Glutamatergic neuron (in vitro differentiated cells): ENCODE results near the gene SPATA31A5. TPM values are rescaled to one million over a fixed set of nuclear protein-coding genes. Genes with fewer than 3 reads are reported as not detected.
"Not testable (repeated sequence)": the region's sequence is repeated elsewhere in the genome, so short reads cannot be mapped to it uniquely, and the experiment has no call there.

Source experiments
- DNase-seq: peaks from one replicate; pipeline ENCODE4 v3.0.0; 2022
- H3K27ac Mint-ChIP-seq: one replicate; pipeline ENCODE4 v1.8.0; 2020; ENCODE audit warnings: mild to moderate bottlenecking, mixed read lengths, inconsistent platforms; ENCODE audit not compliant: unreplicated experiment
- H3K27me3 Mint-ChIP-seq: one replicate; pipeline ENCODE4 v1.8.0; 2020; ENCODE audit warnings: mild to moderate bottlenecking, moderate library complexity, mixed read lengths, inconsistent platforms; ENCODE audit not compliant: unreplicated experiment
- H3K36me3 Mint-ChIP-seq: one replicate; pipeline ENCODE4 v1.8.0; 2020; ENCODE audit warnings: mild to moderate bottlenecking, mixed read lengths, inconsistent platforms; ENCODE audit not compliant: unreplicated experiment
- H3K4me1 Mint-ChIP-seq: one replicate; pipeline ENCODE4 v1.8.0; 2020; ENCODE audit warnings: mild to moderate bottlenecking, low read depth, mixed read lengths, inconsistent platforms; ENCODE audit not compliant: unreplicated experiment
- H3K4me3 Mint-ChIP-seq: one replicate; pipeline ENCODE4 v1.8.0; 2020; ENCODE audit warnings: mild to moderate bottlenecking, mixed read lengths, inconsistent platforms; ENCODE audit not compliant: unreplicated experiment
- H3K9me3 Mint-ChIP-seq: one replicate; pipeline ENCODE4 v1.8.0; 2020; ENCODE audit warnings: mild to moderate bottlenecking, moderate library complexity, mixed read lengths, inconsistent platforms; ENCODE audit not compliant: unreplicated experiment
- long read RNA-seq: library from polyadenylated mRNA; unstranded; transcript quantifications from one replicate; pipeline ENCODE4 v2.0.0, GENCODE V29; 2020; ENCODE audit not compliant: unreplicated experiment
- total RNA-seq: library from RNA; stranded (reverse); fragmentation: NEBNext Ultra II Directional; extraction: Animal tissue kit (Norgen Biotek cat#: 25700); gene quantifications from one replicate; pipeline ENCODE4 v1.2.1, GENCODE V29; 2021; ENCODE audit not compliant: unreplicated experiment

Gene SPATA31A5
- total RNA-seq: 0.10 TPM
- long read RNA-seq: 0 reads

DNA sequence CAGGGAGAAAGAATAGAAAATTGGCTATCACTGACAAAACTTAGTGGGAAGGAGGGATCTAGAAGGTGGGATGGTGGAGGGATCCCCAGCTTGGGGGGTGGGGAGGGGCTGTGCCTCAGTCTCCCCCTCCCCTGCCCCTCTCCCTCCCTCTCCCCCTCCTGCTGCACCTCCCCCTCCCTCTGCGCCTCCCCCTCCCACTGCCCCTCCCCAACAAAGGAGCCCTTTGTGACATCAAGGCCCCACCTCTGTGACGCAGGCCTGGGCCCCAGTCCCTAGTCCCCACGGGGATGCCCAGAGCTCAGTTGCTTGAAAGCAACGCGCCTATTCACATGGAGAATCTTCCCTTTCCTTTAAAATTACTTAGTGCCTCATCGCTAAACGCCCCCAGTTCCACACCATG is at the start of gene SPATA31A5:
SPATA31A5 (plus strand) TSS at position 301 of the 400 bp plus-strand sequence; CDS start at position 330, 29 bp downstream.
- not testable (repeated sequence) for H3K4me3 Mint-ChIP-seq, H3K4me1 Mint-ChIP-seq, H3K9me3 Mint-ChIP-seq, H3K36me3 Mint-ChIP-seq, DNase-seq, H3K27ac Mint-ChIP-seq, H3K27me3 Mint-ChIP-seq

DNA sequence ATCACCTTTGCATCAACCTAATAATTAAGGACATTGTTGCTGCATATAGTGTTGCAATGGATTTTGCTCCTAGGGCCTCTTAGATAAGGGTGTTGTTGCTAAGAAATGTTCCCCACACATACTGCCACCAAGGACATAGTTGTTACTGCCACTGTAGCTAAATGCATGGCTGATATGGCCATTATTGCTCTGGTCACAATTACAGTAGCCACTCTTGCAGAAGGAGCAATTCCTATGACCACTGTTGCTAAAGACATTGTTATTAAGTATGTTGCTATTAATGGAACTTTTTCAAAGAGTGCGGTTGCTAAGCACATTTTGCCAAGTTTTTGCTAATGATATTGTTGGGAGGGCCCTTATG is 48.8 kb downstream of the SPATA31A5 start:
- not testable (repeated sequence) for H3K4me1 Mint-ChIP-seq, H3K9me3 Mint-ChIP-seq, H3K36me3 Mint-ChIP-seq, DNase-seq, H3K27ac Mint-ChIP-seq, H3K27me3 Mint-ChIP-seq, H3K4me3 Mint-ChIP-seq

DNA sequence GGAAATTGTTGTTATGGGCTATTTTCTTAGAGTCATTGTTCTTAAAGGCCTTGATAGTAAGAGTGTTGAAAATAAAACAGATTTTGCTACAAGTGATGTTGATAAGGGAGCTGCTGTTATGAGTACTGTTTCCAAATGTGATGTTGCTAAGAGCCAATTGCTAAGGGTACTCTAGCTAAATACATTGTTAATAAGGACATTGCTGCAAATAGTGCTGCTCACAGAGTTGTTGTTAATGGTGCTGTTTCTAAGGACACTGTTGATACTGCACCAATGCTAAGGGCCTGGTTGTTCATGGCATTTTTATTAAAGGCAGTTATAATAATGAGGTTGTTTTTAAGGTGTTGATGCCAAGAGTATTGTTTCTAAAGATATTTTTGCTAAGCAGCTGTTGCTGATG is 52.2 kb downstream of the SPATA31A5 start:
- H3K4me3 Mint-ChIP-seq, H3K27ac Mint-ChIP-seq, DNase-seq, H3K9me3 Mint-ChIP-seq, H3K36me3 Mint-ChIP-seq, H3K27me3 Mint-ChIP-seq, H3K4me1 Mint-ChIP-seq: not testable (repeated sequence)
